Adrenal gland (tissue), 5 donors: ENCODE results near the gene WDR59.

ENCODE experiments used
- POLR2A ChIP-seq, 2 donors: fragments of 450-650 bp; IDR thresholded peaks; one replicate each; pipeline ENCODE4 v1.6.1; 2017; ENCODE audit warnings: antibody characterized with exemption in 2 of 2, mild to moderate bottlenecking in 2 of 2, moderate library complexity in 1 of 2
- TF ChIP-seq, protein P1 (sequence below), 6 experiments: fragments of 450-650 bp in 4 of 6; fragments of 200-600 bp in 2 of 6; sonication (generic) in 1 of 6; IDR thresholded peaks; 1 replicate in 5 of 6; 2 replicates in 1 of 6; pipeline versions ENCODE4 v1.5.1 to v1.8.0; 2016 to 2021; ENCODE audit warnings: antibody characterized with exemption in 6 of 6, mild to moderate bottlenecking in 2 of 6, moderate library complexity in 1 of 6
- donor health status: DM: no; HTN: no; CAD: no.

DNA sequence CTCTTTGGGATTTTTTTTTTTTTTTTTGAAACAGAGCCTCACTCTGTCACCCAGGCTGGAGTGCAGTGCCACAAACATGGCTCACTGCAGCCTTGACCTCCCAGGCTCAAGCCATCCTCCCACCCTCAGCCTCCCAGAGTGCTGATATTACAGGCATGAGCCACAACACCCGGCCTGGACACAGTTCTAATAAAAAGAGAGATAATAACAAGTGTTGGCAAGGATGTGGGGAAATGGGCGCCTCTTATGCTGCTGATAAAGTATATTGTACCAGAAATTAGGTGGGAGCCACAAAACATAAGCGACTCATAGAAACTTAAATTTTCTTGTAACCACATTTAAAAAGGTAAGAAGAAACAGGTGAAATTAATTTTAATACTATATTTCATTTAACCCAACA is 159.9 kb downstream of the WDR59 start:
- TF ChIP-seq, protein P1, sequence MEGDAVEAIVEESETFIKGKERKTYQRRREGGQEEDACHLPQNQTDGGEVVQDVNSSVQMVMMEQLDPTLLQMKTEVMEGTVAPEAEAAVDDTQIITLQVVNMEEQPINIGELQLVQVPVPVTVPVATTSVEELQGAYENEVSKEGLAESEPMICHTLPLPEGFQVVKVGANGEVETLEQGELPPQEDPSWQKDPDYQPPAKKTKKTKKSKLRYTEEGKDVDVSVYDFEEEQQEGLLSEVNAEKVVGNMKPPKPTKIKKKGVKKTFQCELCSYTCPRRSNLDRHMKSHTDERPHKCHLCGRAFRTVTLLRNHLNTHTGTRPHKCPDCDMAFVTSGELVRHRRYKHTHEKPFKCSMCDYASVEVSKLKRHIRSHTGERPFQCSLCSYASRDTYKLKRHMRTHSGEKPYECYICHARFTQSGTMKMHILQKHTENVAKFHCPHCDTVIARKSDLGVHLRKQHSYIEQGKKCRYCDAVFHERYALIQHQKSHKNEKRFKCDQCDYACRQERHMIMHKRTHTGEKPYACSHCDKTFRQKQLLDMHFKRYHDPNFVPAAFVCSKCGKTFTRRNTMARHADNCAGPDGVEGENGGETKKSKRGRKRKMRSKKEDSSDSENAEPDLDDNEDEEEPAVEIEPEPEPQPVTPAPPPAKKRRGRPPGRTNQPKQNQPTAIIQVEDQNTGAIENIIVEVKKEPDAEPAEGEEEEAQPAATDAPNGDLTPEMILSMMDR (IDR thresholded peaks at IDR 0.05), result no peak
- TF ChIP-seq POLR2A (IDR thresholded peaks at IDR 0.05), result no peak
